Ishikawa (cell line): ENCODE results near the gene FCHSD2.

Experiments used
- CEBPB ChIP-seq: IDR thresholded peaks from 2 replicates; pipeline ENCODE4 v1.6.1; 2012
- CREB1 ChIP-seq: IDR thresholded peaks from 2 replicates; pipeline ENCODE4 v1.6.1; 2012; ENCODE audit warnings: low read depth
- EGR1 ChIP-seq: IDR thresholded peaks from 2 replicates; pipeline ENCODE4 v1.6.1; 2012
- FOXM1 ChIP-seq: IDR thresholded peaks from 2 replicates; pipeline ENCODE4 v1.6.1; 2012; ENCODE audit warnings: low read depth, borderline replicate concordance
- TCF12 ChIP-seq: IDR thresholded peaks from 2 replicates; pipeline ENCODE4 v1.6.1; 2012; ENCODE audit warnings: low read depth
- ZBTB7A ChIP-seq: IDR thresholded peaks from 2 replicates; pipeline ENCODE4 v1.6.1; 2012; ENCODE audit warnings: low read depth
- TF ChIP-seq, protein P1 (sequence below): IDR thresholded peaks from 2 replicates; pipeline ENCODE4 v1.6.1; 2012
- TF ChIP-seq, protein P2 (sequence below): IDR thresholded peaks from 2 replicates; pipeline ENCODE4 v1.6.1; 2012; ENCODE audit warnings: low read depth, mild to moderate bottlenecking

DNA sequence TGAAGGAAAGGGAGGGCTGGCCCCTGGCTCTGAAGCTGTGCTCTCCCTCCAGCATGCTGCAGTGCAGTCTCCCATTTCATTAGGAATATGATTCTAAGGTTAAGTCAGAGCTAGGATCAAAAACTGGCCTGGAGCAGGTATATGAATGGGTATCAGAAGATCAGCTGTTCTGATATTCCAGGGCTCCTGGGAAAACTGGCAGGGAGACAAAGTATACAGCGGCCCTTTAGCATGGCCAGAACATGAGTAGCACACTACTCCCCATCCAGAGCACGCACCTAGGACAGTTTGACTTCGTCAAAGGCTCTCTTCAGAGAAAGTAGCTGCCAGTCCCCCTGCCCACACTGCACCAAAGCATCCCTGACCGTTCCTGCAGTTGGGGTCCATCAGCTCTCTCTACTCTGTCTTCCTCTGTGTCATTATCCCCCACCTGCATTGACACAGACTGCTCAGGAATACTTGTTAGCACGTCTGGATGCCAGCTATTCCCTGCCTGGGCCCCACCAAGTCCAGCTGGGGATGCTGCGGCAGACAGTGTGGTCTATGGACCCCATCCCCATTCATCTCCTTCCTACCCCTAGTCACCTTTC, 4.0 kb upstream of the FCHSD2 start:
- TF ChIP-seq CREB1 = no peak
- no peak for TF ChIP-seq FOXM1
- no peak for TF ChIP-seq EGR1
- no peak for TF ChIP-seq CEBPB
- TF ChIP-seq, protein P1, sequence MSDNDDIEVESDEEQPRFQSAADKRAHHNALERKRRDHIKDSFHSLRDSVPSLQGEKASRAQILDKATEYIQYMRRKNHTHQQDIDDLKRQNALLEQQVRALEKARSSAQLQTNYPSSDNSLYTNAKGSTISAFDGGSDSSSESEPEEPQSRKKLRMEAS = no peak
- TF ChIP-seq, protein P2, sequence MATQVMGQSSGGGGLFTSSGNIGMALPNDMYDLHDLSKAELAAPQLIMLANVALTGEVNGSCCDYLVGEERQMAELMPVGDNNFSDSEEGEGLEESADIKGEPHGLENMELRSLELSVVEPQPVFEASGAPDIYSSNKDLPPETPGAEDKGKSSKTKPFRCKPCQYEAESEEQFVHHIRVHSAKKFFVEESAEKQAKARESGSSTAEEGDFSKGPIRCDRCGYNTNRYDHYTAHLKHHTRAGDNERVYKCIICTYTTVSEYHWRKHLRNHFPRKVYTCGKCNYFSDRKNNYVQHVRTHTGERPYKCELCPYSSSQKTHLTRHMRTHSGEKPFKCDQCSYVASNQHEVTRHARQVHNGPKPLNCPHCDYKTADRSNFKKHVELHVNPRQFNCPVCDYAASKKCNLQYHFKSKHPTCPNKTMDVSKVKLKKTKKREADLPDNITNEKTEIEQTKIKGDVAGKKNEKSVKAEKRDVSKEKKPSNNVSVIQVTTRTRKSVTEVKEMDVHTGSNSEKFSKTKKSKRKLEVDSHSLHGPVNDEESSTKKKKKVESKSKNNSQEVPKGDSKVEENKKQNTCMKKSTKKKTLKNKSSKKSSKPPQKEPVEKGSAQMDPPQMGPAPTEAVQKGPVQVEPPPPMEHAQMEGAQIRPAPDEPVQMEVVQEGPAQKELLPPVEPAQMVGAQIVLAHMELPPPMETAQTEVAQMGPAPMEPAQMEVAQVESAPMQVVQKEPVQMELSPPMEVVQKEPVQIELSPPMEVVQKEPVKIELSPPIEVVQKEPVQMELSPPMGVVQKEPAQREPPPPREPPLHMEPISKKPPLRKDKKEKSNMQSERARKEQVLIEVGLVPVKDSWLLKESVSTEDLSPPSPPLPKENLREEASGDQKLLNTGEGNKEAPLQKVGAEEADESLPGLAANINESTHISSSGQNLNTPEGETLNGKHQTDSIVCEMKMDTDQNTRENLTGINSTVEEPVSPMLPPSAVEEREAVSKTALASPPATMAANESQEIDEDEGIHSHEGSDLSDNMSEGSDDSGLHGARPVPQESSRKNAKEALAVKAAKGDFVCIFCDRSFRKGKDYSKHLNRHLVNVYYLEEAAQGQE = no peak
- no peak for TF ChIP-seq ZBTB7A
- TF ChIP-seq TCF12 = no peak
